Measurements from ENCODE around the gene HADHA.

The HADHA gene

GRCh38 chr2:26284132-26284531 lies 39.7 kb upstream of the HADHA start:
- Histone ChIP-seq H3K9ac (ENCODE audit: low read length) (no peak overlapping the region), H2BK12ac (ENCODE audit: low read length in 2 of 2) (no peak overlapping the region), H3K14ac (ENCODE audit: low read length in 2 of 2) (no peak overlapping the region), H3K9me3 (ENCODE audit: control insufficient read depth, low read length) (no peaks in the 10 kb centered on the region), H3K4me3 (ENCODE audit: insufficient read depth in 1 of 2, low read depth in 1 of 2, low read length in 2 of 2) (no peak overlapping the region), H2BK120ac (ENCODE audit: low read depth, low read length) (no peak overlapping the region), H3K79me1 (replicated peaks; ENCODE audit: low read length, poor library complexity, severe bottlenecking) (no peaks in the 10 kb centered on the region), H2BK15ac (ENCODE audit: low read depth, poor library complexity, severe bottlenecking) (no peak overlapping the region), H4K8ac (ENCODE audit: low read length) (no peak overlapping the region), H3K18ac (ENCODE audit: low read depth in 1 of 2, low read length in 2 of 2) (no peak overlapping the region), H3K4me2 (ENCODE audit: low read length, poor library complexity, severe bottlenecking) (no peak overlapping the region), H3K27ac (ENCODE audit: low read length, poor library complexity, severe bottlenecking) (no peak overlapping the region), H3K23ac (ENCODE audit: low read length in 2 of 2) (no peak overlapping the region), H2AFZ (ENCODE audit: low read depth, low read length) (no peak overlapping the region), H3K4ac (ENCODE audit: low read depth in 1 of 2, low read length in 2 of 2) (no peak overlapping the region), H3K27me3 (ENCODE audit: control insufficient read depth in 1 of 2, insufficient read depth in 1 of 2, low read length in 2 of 2) (no peaks in the 10 kb centered on the region), H2AK5ac (ENCODE audit: low read length, severe bottlenecking) (no peak overlapping the region), H4K91ac (ENCODE audit: low read length) (no peak overlapping the region), H3K4me1 (ENCODE audit: control insufficient read depth, insufficient read depth, low read depth, low read length) (peaks cover 3% of the 10 kb centered on the region), H2BK5ac (ENCODE audit: low read depth, low read length, poor library complexity, severe bottlenecking) (no peak overlapping the region), H3K36me3 (ENCODE audit: control insufficient read depth in 1 of 2, insufficient read depth in 2 of 2, low read depth in 1 of 2, low read length in 2 of 2) (peaks cover 18 to 79% of the 10 kb centered on the region in 2 experiments)
- WGBS = 96% methylated on average over 2 of the region's 3 CpGs
- DNase-seq = no peak

- H2BK12ac ChIP-seq (ENCODE audit: low read length in 2 of 2) = no peak overlapping the region
- no peak overlapping the region for H2BK120ac ChIP-seq (ENCODE audit: low read depth, low read length)
- no peak overlapping the region for H3K4ac ChIP-seq (ENCODE audit: low read depth in 1 of 2, low read length in 2 of 2)
- no peak overlapping the region for H2BK15ac ChIP-seq (ENCODE audit: low read depth, poor library complexity, severe bottlenecking)
- H3K9me3 ChIP-seq (ENCODE audit: control insufficient read depth, low read length) = no peaks in the 10 kb centered on the region
- no peak overlapping the region for H3K23ac ChIP-seq (ENCODE audit: low read length in 2 of 2)
- H3K4me1 ChIP-seq (ENCODE audit: control insufficient read depth, insufficient read depth, low read depth, low read length) = peaks cover 3% of the 10 kb centered on the region
- H3K4me3 ChIP-seq (ENCODE audit: insufficient read depth in 1 of 2, low read depth in 1 of 2, low read length in 2 of 2) = no peak overlapping the region
- no peak overlapping the region for H2BK5ac ChIP-seq (ENCODE audit: low read depth, low read length, poor library complexity, severe bottlenecking)
- peaks cover 21 to 84% of the 10 kb centered on the region in 2 experiments for H3K36me3 ChIP-seq (ENCODE audit: control insufficient read depth in 1 of 2, insufficient read depth in 2 of 2, low read depth in 1 of 2, low read length in 2 of 2)
- no peak overlapping the region for H2AK5ac ChIP-seq (ENCODE audit: low read length, severe bottlenecking)
- no peak overlapping the region for H3K9ac ChIP-seq (ENCODE audit: low read length)
- no peaks in the 10 kb centered on the region for H3K27me3 ChIP-seq (ENCODE audit: control insufficient read depth in 1 of 2, insufficient read depth in 1 of 2, low read length in 2 of 2)
- WGBS = 85% methylated on average over 2 of the region's 2 CpGs
- H2AFZ ChIP-seq (ENCODE audit: low read depth, low read length) = no peak overlapping the region
- no peak overlapping the region for H3K18ac ChIP-seq (ENCODE audit: low read depth in 1 of 2, low read length in 2 of 2)
- H4K8ac ChIP-seq (ENCODE audit: low read length) = no peak overlapping the region
- no peaks in the 10 kb centered on the region for H3K79me1 ChIP-seq (replicated peaks; ENCODE audit: low read length, poor library complexity, severe bottlenecking)
- DNase-seq = no peak
- no peak overlapping the region for H3K4me2 ChIP-seq (ENCODE audit: low read length, poor library complexity, severe bottlenecking)
- H3K14ac ChIP-seq (ENCODE audit: low read length in 2 of 2) = no peak overlapping the region
- no peak overlapping the region for H4K91ac ChIP-seq (ENCODE audit: low read length)
- no peak overlapping the region for H3K27ac ChIP-seq (ENCODE audit: low read length, poor library complexity, severe bottlenecking)
Measured at GRCh38 chr2:26283606-26284005, 39.2 kb upstream of the HADHA start.

- Histone ChIP-seq H3K18ac (ENCODE audit: low read depth in 1 of 2, low read length in 2 of 2) (no peak overlapping the region), H2BK120ac (ENCODE audit: low read depth, low read length) (no peak overlapping the region), H3K27ac (ENCODE audit: low read length, poor library complexity, severe bottlenecking) (no peak overlapping the region), H3K4me3 (ENCODE audit: insufficient read depth in 1 of 2, low read depth in 1 of 2, low read length in 2 of 2) (no peak overlapping the region), H2AFZ (ENCODE audit: low read depth, low read length) (no peak overlapping the region), H4K8ac (ENCODE audit: low read length) (no peak overlapping the region), H2BK15ac (ENCODE audit: low read depth, poor library complexity, severe bottlenecking) (no peak overlapping the region), H3K9me3 (ENCODE audit: control insufficient read depth, low read length) (no peaks in the 10 kb centered on the region), H4K91ac (ENCODE audit: low read length) (no peak overlapping the region), H3K27me3 (ENCODE audit: control insufficient read depth in 1 of 2, insufficient read depth in 1 of 2, low read length in 2 of 2) (no peaks in the 10 kb centered on the region), H3K9ac (ENCODE audit: low read length) (no peak overlapping the region), H3K4ac (ENCODE audit: low read depth in 1 of 2, low read length in 2 of 2) (no peak overlapping the region), H3K23ac (ENCODE audit: low read length in 2 of 2) (no peak overlapping the region), H2AK5ac (ENCODE audit: low read length, severe bottlenecking) (no peak overlapping the region), H2BK5ac (ENCODE audit: low read depth, low read length, poor library complexity, severe bottlenecking) (no peak overlapping the region), H3K4me2 (ENCODE audit: low read length, poor library complexity, severe bottlenecking) (no peak overlapping the region), H2BK12ac (ENCODE audit: low read length in 2 of 2) (no peak overlapping the region), H3K36me3 (ENCODE audit: control insufficient read depth in 1 of 2, insufficient read depth in 2 of 2, low read depth in 1 of 2, low read length in 2 of 2) (peaks cover 20 to 94% of the 10 kb centered on the region in 2 experiments), H3K79me1 (replicated peaks; ENCODE audit: low read length, poor library complexity, severe bottlenecking) (peaks cover 5% of the 10 kb centered on the region), H3K4me1 (ENCODE audit: control insufficient read depth, insufficient read depth, low read depth, low read length) (peaks cover 3% of the 10 kb centered on the region), H3K14ac (ENCODE audit: low read length in 2 of 2) (no peak overlapping the region)
- no peak for DNase-seq
- 100% methylated on average over 2 of the region's 2 CpGs for WGBS
Measured at GRCh38 chr2:26281226-26281625, 36.8 kb upstream of the HADHA start.

GRCh38 chr2:26279886-26280285 lies 35.5 kb upstream of the HADHA start:
- H3K9ac ChIP-seq (ENCODE audit: low read length) = no peak overlapping the region
- no peak overlapping the region for H2BK120ac ChIP-seq (ENCODE audit: low read depth, low read length)
- H3K27me3 ChIP-seq (ENCODE audit: control insufficient read depth in 1 of 2, insufficient read depth in 1 of 2, low read length in 2 of 2) = no peaks in the 10 kb centered on the region
- H2AK5ac ChIP-seq (ENCODE audit: low read length, severe bottlenecking) = no peak overlapping the region
- H3K27ac ChIP-seq (ENCODE audit: low read length, poor library complexity, severe bottlenecking) = no peak overlapping the region
- no peak overlapping the region for H3K4me2 ChIP-seq (ENCODE audit: low read length, poor library complexity, severe bottlenecking)
- H2BK12ac ChIP-seq (ENCODE audit: low read length in 2 of 2) = no peak overlapping the region
- peaks cover 20 to 93% of the 10 kb centered on the region in 2 experiments for H3K36me3 ChIP-seq (ENCODE audit: control insufficient read depth in 1 of 2, insufficient read depth in 2 of 2, low read depth in 1 of 2, low read length in 2 of 2)
- H3K9me3 ChIP-seq (ENCODE audit: control insufficient read depth, low read length) = no peaks in the 10 kb centered on the region
- DNase-seq = no peak
- no peak overlapping the region for H2BK15ac ChIP-seq (ENCODE audit: low read depth, poor library complexity, severe bottlenecking)
- WGBS = no CpG with 5 or more reads among the region's 3 CpGs
- H3K18ac ChIP-seq (ENCODE audit: low read depth in 1 of 2, low read length in 2 of 2) = no peak overlapping the region
- no peak overlapping the region for H3K23ac ChIP-seq (ENCODE audit: low read length in 2 of 2)
- H3K79me1 ChIP-seq (replicated peaks; ENCODE audit: low read length, poor library complexity, severe bottlenecking) = peaks cover 6% of the 10 kb centered on the region
- H3K4me1 ChIP-seq (ENCODE audit: control insufficient read depth, insufficient read depth, low read depth, low read length) = peaks cover 3% of the 10 kb centered on the region
- H3K14ac ChIP-seq (ENCODE audit: low read length in 2 of 2) = no peak overlapping the region
- H2AFZ ChIP-seq (ENCODE audit: low read depth, low read length) = no peak overlapping the region
- no peak overlapping the region for H3K4ac ChIP-seq (ENCODE audit: low read depth in 1 of 2, low read length in 2 of 2)
- H2BK5ac ChIP-seq (ENCODE audit: low read depth, low read length, poor library complexity, severe bottlenecking) = no peak overlapping the region
- H4K8ac ChIP-seq (ENCODE audit: low read length) = no peak overlapping the region
- H3K4me3 ChIP-seq (ENCODE audit: insufficient read depth in 1 of 2, low read depth in 1 of 2, low read length in 2 of 2) = no peak overlapping the region
- no peak overlapping the region for H4K91ac ChIP-seq (ENCODE audit: low read length)
